Neural cell (in vitro differentiated cells): ENCODE results near the gene DENND1A. TPM values are rescaled to one million over a fixed set of nuclear protein-coding genes. Genes with fewer than 3 reads are reported as not detected.

Experiments used
- H2AFZ ChIP-seq: fragments of 200-600, 300-800 bp; sonication (generic), shearing (Covaris generic); 2 replicates; pipeline ENCODE4 v1.6.0; 2014; ENCODE audit warnings: low read depth, mild to moderate bottlenecking, antibody characterized with exemption, low read length, moderate library complexity
- H3F3A ChIP-seq: fragments of 200-600 bp; shearing (Covaris generic); 2 replicates; pipeline ENCODE4 v1.6.1; 2016; ENCODE audit warnings: mild to moderate bottlenecking, moderate library complexity, mixed read lengths, antibody characterized with exemption, low read length; ENCODE audit not compliant: insufficient read depth, poor library complexity, severe bottlenecking
- H3K27ac ChIP-seq: fragments of 200-600, 300-800 bp; sonication (generic), shearing (Covaris generic); 2 replicates; pipeline ENCODE4 v1.5.1; 2014; ENCODE audit warnings: mild to moderate bottlenecking, low read length, moderate library complexity
- H3K27me3 ChIP-seq: fragments of 300-800, 200-600 bp; sonication (generic), shearing (Covaris generic); 2 replicates; pipeline ENCODE4 v1.6.0; 2014; ENCODE audit warnings: mild to moderate bottlenecking, low read depth, low read length, moderate library complexity; ENCODE audit not compliant: insufficient read depth
- H3K36me3 ChIP-seq: fragments of 300-800, 200-600 bp; sonication (generic), shearing (Covaris generic); 2 replicates; pipeline ENCODE4 v1.5.1; 2014; ENCODE audit warnings: mild to moderate bottlenecking, antibody characterized with exemption, low read length, moderate library complexity; ENCODE audit not compliant: insufficient read depth
- H3K4me2 ChIP-seq: fragments of 300-800, 200-600 bp; sonication (generic), shearing (Covaris generic); 2 replicates; pipeline ENCODE4 v1.6.0; 2014; ENCODE audit warnings: mild to moderate bottlenecking, low read length
- H3K4me3 ChIP-seq: fragments of 300-800, 200-600 bp; sonication (generic), shearing (Covaris generic); 2 replicates; pipeline ENCODE4 v1.5.1; 2014; ENCODE audit warnings: mild to moderate bottlenecking, low read length, moderate library complexity
- H3K79me2 ChIP-seq: fragments of 200-600 bp; shearing (Covaris generic); replicated peaks from 2 replicates; pipeline ENCODE4 v1.6.0; 2014; ENCODE audit warnings: mild to moderate bottlenecking, low read length, moderate library complexity; ENCODE audit not compliant: insufficient read depth
- H3K9ac ChIP-seq: fragments of 300-800, 200-600 bp; sonication (generic), shearing (Covaris generic); 2 replicates; pipeline ENCODE4 v1.6.1; 2016; ENCODE audit warnings: mild to moderate bottlenecking, low read length, mixed read lengths
- H3K9me2 ChIP-seq: fragments of 200-600 bp; shearing (Covaris generic); 2 replicates; pipeline ENCODE4 v1.6.1; 2016; ENCODE audit warnings: mild to moderate bottlenecking, low read length, mixed read lengths; ENCODE audit not compliant: insufficient read depth
- H3K9me3 ChIP-seq: fragments of 200-600, 300-800 bp; sonication (generic), shearing (Covaris generic); 2 replicates; pipeline ENCODE4 v1.6.1; 2016; ENCODE audit warnings: mild to moderate bottlenecking, mixed run types, low read length, moderate library complexity, mixed read lengths
- H4K20me1 ChIP-seq: fragments of 200-600 bp; shearing (Covaris generic); 2 replicates; pipeline ENCODE4 v1.6.1; 2016; ENCODE audit warnings: mild to moderate bottlenecking, mixed run types; ENCODE audit not compliant: insufficient read depth
- EP300 ChIP-seq: fragments of 450-650 bp; conservative IDR thresholded peaks from 2 replicates; pipeline ENCODE4 v1.6.1; 2014; ENCODE audit warnings: antibody characterized with exemption, mild to moderate bottlenecking, moderate library complexity; ENCODE audit not compliant: poor library complexity, severe bottlenecking
- EZH2 ChIP-seq: fragments of 200-600, 300-800 bp; shearing (Covaris generic), sonication (generic); IDR thresholded peaks from 2 replicates; pipeline ENCODE4 v1.6.1; 2014; ENCODE audit warnings: antibody characterized with exemption, low read length, borderline replicate concordance, mild to moderate bottlenecking; ENCODE audit not compliant: insufficient read depth, poor library complexity, severe bottlenecking
- MXI1 ChIP-seq: fragments of 450-650 bp; conservative IDR thresholded peaks from 2 replicates; pipeline ENCODE4 v1.6.1; 2014; ENCODE audit warnings: antibody characterized with exemption, mild to moderate bottlenecking; ENCODE audit not compliant: poor library complexity, severe bottlenecking
- POLR2AphosphoS5 ChIP-seq: IDR thresholded peaks from 2 replicates; pipeline ENCODE4 v1.6.1; 2012
- RAD21 ChIP-seq: fragments of 450-650 bp; conservative IDR thresholded peaks from 2 replicates; pipeline ENCODE4 v1.6.1; 2014; ENCODE audit warnings: antibody characterized with exemption, mild to moderate bottlenecking, moderate library complexity
- SMC3 ChIP-seq: fragments of 450-650 bp; conservative IDR thresholded peaks from 2 replicates; pipeline ENCODE4 v1.6.1; 2014; ENCODE audit warnings: antibody characterized with exemption, mild to moderate bottlenecking, moderate library complexity; ENCODE audit not compliant: poor library complexity
- TAF1 ChIP-seq: IDR thresholded peaks from 2 replicates; pipeline ENCODE4 v1.6.1; 2012; ENCODE audit warnings: low read depth
- polyA plus RNA-seq: library from polyadenylated mRNA; depleted of rRNA; stranded (reverse); fragments of >200 nt; gene quantifications from 2 replicates; pipeline ENCODE4 v1.2.3, GENCODE V29; 2014
- TF ChIP-seq, protein P1 (sequence below): IDR thresholded peaks from 2 replicates; pipeline ENCODE4 v1.6.1; 2012; ENCODE audit warnings: borderline replicate concordance
- TF ChIP-seq, protein P2 (sequence below): fragments of 450-650 bp; IDR thresholded peaks from 2 replicates; pipeline ENCODE4 v1.5.1; 2014; ENCODE audit warnings: antibody characterized with exemption, mild to moderate bottlenecking, moderate library complexity; ENCODE audit not compliant: poor library complexity, severe bottlenecking

The DENND1A gene
- polyA plus RNA-seq, 1 donor from 2014 or later: 2.3 TPM

DNA sequence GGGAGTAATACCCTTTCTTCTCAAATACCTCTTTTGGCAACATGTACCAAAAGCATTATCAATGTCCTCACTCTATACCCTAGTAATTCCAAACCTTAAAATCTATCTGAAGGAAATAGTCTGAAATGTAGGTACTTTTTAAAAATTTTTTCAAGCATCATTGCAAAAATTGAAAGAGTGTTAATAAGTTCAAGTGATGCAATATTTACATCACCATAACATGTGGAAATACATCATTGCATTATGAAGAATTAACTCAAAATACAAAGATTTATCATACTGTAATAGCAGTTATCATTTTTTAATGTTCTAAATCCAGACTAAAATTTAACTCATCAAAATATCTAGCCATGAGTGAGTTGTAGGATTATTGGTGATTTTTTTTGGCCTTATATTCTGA lies 123.1 kb downstream of the DENND1A start:
- Histone ChIP-seq H2AFZ (no peak overlapping the region), H3K9ac (no peak overlapping the region), H3K9me2 (no peaks in the 10 kb centered on the region), H3K79me2 (peaks cover 5% of the 10 kb centered on the region), H3K27ac (no peak overlapping the region), H3K4me2 (no peak overlapping the region), H3K4me3 (no peak overlapping the region), H3K36me3 (no peaks in the 10 kb centered on the region), H3F3A (no peaks in the 10 kb centered on the region), H3K27me3 (no peaks in the 10 kb centered on the region), H3K9me3 (no peaks in the 10 kb centered on the region), H4K20me1 (no peaks in the 10 kb centered on the region)
- no peak for TF ChIP-seq POLR2AphosphoS5

DNA sequence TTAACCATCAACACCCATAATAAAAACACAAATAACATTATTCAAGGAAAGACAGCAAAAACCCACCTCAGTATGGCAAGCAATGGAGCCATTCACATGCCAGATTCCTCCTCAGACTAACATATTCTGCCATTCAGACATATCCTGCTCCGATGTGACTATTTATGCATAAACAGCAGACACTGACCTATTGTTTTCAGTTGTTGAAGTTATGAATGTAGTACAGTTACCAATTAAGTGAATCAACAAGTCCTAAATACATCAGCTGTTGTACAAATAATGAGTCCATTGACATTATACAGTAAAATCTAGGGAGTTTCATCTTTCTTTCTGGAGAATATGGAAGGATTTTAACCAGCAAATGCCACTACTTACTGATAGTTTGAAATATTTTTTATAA lies 131.7 kb downstream of the DENND1A start:
- Histone ChIP-seq H3K4me3 (no peak overlapping the region), H3K4me2 (no peak overlapping the region), H3K27ac (no peak overlapping the region), H3K9me2 (no peaks in the 10 kb centered on the region), H3F3A (no peaks in the 10 kb centered on the region), H3K27me3 (no peaks in the 10 kb centered on the region), H3K9me3 (no peaks in the 10 kb centered on the region), H4K20me1 (no peaks in the 10 kb centered on the region), H2AFZ (no peak overlapping the region), H3K36me3 (no peaks in the 10 kb centered on the region), H3K9ac (no peak overlapping the region), H3K79me2 (peaks cover 8% of the 10 kb centered on the region)
- TF ChIP-seq EZH2 (no peak), RAD21 (no peak), POLR2AphosphoS5 (no peak), TAF1 (no peak), EP300 (no peak), MXI1 (no peak), SMC3 (no peak)
- TF ChIP-seq, protein P1, sequence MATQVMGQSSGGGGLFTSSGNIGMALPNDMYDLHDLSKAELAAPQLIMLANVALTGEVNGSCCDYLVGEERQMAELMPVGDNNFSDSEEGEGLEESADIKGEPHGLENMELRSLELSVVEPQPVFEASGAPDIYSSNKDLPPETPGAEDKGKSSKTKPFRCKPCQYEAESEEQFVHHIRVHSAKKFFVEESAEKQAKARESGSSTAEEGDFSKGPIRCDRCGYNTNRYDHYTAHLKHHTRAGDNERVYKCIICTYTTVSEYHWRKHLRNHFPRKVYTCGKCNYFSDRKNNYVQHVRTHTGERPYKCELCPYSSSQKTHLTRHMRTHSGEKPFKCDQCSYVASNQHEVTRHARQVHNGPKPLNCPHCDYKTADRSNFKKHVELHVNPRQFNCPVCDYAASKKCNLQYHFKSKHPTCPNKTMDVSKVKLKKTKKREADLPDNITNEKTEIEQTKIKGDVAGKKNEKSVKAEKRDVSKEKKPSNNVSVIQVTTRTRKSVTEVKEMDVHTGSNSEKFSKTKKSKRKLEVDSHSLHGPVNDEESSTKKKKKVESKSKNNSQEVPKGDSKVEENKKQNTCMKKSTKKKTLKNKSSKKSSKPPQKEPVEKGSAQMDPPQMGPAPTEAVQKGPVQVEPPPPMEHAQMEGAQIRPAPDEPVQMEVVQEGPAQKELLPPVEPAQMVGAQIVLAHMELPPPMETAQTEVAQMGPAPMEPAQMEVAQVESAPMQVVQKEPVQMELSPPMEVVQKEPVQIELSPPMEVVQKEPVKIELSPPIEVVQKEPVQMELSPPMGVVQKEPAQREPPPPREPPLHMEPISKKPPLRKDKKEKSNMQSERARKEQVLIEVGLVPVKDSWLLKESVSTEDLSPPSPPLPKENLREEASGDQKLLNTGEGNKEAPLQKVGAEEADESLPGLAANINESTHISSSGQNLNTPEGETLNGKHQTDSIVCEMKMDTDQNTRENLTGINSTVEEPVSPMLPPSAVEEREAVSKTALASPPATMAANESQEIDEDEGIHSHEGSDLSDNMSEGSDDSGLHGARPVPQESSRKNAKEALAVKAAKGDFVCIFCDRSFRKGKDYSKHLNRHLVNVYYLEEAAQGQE: no peak
- TF ChIP-seq, protein P2, sequence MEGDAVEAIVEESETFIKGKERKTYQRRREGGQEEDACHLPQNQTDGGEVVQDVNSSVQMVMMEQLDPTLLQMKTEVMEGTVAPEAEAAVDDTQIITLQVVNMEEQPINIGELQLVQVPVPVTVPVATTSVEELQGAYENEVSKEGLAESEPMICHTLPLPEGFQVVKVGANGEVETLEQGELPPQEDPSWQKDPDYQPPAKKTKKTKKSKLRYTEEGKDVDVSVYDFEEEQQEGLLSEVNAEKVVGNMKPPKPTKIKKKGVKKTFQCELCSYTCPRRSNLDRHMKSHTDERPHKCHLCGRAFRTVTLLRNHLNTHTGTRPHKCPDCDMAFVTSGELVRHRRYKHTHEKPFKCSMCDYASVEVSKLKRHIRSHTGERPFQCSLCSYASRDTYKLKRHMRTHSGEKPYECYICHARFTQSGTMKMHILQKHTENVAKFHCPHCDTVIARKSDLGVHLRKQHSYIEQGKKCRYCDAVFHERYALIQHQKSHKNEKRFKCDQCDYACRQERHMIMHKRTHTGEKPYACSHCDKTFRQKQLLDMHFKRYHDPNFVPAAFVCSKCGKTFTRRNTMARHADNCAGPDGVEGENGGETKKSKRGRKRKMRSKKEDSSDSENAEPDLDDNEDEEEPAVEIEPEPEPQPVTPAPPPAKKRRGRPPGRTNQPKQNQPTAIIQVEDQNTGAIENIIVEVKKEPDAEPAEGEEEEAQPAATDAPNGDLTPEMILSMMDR: no peak
